Epithelial cell of prostate (primary cell): ENCODE data around the gene SAA4.
"Not testable (repeated sequence)": the region's sequence is repeated elsewhere in the genome, so short reads cannot be mapped to it uniquely, and the experiment has no call there.

Experiments
- DNase-seq: peaks from one replicate; pipeline ENCODE4 v3.0.0-alpha.2; 2011; ENCODE audit warnings: low read depth, low spot score
- H3K27ac ChIP-seq: fragments of 450-650 bp; 2 replicates; pipeline ENCODE4 v1.5.1; 2017; ENCODE audit warnings: mild to moderate bottlenecking

Gene SAA4

DNA sequence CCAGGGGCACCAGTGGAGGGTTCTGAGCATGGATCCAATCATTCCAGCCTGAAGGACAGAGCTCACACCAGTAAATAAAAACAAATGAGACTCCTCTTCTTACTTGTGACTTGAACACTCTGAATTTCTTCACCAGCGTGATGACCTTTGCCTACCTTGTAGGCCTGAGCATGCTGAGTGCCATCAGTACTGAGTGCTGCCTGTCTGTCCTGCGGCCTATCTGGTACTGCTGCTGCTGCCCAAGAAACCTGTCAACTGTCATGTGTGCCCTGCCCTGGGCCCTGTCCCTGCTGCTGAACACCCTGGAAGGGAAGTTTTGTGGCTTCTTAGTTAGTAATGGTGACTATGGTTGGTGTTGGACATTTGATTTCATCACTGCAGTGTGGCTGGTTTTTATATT, 40.1 kb downstream of the SAA4 start:
- DNase-seq: no peak

GRCh38 chr11:18193010-18193409, 43.6 kb downstream of the SAA4 start:
- no peak overlapping the region for H3K27ac ChIP-seq

More for the DNA sequence above, 40.1 kb downstream of the SAA4 start:
- no peak overlapping the region for H3K27ac ChIP-seq

GRCh38 chr11:18191376-18191775, 45.2 kb downstream of the SAA4 start:
- DNase-seq: no peak

More at GRCh38 chr11:18193010-18193409, 43.6 kb downstream of the SAA4 start:
- DNase-seq: no peak

DNA sequence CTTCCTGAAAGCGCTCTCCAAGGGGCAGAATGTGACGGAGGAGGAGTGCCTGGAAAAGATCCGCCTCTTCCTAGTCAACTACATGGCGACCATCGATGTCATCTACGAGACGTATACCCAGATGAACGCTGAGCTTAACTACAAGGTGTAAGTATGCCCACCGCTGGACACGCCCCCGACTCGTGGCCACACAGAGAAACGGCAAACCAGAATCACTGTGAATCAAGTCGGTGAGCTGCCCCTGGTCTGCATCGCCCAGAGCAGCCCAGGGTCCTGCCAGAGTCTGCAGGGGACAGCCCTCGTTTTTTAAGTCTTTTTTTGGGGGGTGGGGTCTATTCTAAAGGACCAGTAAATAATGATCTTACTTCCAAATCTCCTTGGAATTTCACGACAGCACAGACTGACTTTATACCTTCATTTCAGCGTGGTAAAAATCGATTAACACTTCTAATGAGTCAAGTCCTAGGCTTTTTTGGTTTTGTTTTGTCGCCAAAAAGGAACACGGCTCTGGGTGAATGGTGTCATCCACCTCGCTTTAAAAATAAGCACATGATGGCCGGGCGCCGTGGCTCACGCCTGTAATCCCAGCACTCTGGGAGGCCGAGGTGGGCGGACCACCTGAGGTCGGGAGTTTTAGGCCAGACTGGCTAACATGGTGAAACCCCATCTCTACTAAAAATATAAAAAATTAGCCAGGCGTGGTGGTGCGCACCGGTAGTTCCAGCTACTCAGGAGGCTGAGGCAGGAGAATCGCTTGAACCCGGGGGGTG, 46.9 kb downstream of the SAA4 start:
- H3K27ac ChIP-seq, DNase-seq: not testable (repeated sequence)

More at GRCh38 chr11:18191376-18191775, 45.2 kb downstream of the SAA4 start:
- H3K27ac ChIP-seq: no peak overlapping the region

DNA sequence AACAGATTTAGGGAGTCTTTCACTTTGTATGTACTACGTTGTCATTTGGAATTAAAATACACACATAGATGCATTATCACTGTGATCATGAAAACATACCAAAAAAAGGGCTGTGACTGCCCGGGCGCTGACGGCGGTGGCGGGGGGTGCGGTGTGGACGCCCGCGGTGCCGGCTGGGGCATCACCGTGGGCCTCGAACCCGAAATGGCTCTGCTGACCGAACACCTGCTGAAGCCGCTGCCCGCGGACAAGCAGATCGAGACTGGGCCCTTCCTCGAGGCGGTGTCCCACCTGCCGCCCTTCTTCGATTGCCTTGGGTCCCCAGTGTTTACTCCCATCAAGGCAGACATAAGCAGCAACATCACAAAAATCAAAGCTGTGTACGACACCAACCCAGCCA, 47.8 kb downstream of the SAA4 start:
- no peak for DNase-seq
- no peak overlapping the region for H3K27ac ChIP-seq
